ENCODE data around the gene MEP1B. TPM values are rescaled to one million over a fixed set of nuclear protein-coding genes. Genes with fewer than 3 reads are reported as not detected.

Gene MEP1B
- total RNA-seq, 1 donor from 2014 or later, result 0.15 TPM

- H3K9me3 Mint-ChIP-seq (ENCODE audit: unreplicated experiment), result peaks cover 5% of the 10 kb centered on the region
- no peaks in the 10 kb centered on the region for H3K4me1 Mint-ChIP-seq (ENCODE audit: unreplicated experiment)
- H3K4me3 Mint-ChIP-seq (ENCODE audit: unreplicated experiment), result no peak overlapping the region
- H3K27me3 Mint-ChIP-seq (ENCODE audit: unreplicated experiment), result no peaks in the 10 kb centered on the region
- DNase-seq (ENCODE audit: low spot score), result no peak
- peaks cover 4% of the 10 kb centered on the region for H3K36me3 Mint-ChIP-seq (ENCODE audit: low read depth, unreplicated experiment)
- no peak overlapping the region for H3K27ac Mint-ChIP-seq (ENCODE audit: unreplicated experiment)
- no peak for TF ChIP-seq CTCF (IDR thresholded peaks at IDR 0.05; ENCODE audit: unreplicated experiment)
Measured at GRCh38 chr18:32237049-32237448, 47.2 kb downstream of the MEP1B start.

GRCh38 chr18:32238635-32239268, 48.9 kb downstream of the MEP1B start:
- H3K27me3 Mint-ChIP-seq (ENCODE audit: unreplicated experiment), result peaks cover 4% of the 10 kb centered on the region
- no peak overlapping the region for H3K27ac Mint-ChIP-seq (ENCODE audit: unreplicated experiment)
- peaks cover 3% of the 10 kb centered on the region for H3K9me3 Mint-ChIP-seq (ENCODE audit: unreplicated experiment)
- no peak for TF ChIP-seq CTCF (IDR thresholded peaks at IDR 0.05; ENCODE audit: unreplicated experiment)
- no peaks in the 10 kb centered on the region for H3K4me1 Mint-ChIP-seq (ENCODE audit: unreplicated experiment)
- peaks cover 3% of the 10 kb centered on the region for H3K36me3 Mint-ChIP-seq (ENCODE audit: low read depth, unreplicated experiment)
- DNase-seq (ENCODE audit: low spot score), result no peak
- no peak overlapping the region for H3K4me3 Mint-ChIP-seq (ENCODE audit: unreplicated experiment)

- Mint-ChIP-seq H3K27me3 (ENCODE audit: unreplicated experiment) (peaks cover 4% of the 10 kb centered on the region), H3K27ac (ENCODE audit: unreplicated experiment) (no peak overlapping the region), H3K4me3 (ENCODE audit: unreplicated experiment) (no peak overlapping the region), H3K9me3 (ENCODE audit: unreplicated experiment) (no peaks in the 10 kb centered on the region), H3K36me3 (ENCODE audit: low read depth, unreplicated experiment) (no peaks in the 10 kb centered on the region), H3K4me1 (ENCODE audit: unreplicated experiment) (no peaks in the 10 kb centered on the region)
- TF ChIP-seq CTCF (IDR thresholded peaks at IDR 0.05; ENCODE audit: unreplicated experiment), result no peak
- no peak for DNase-seq (ENCODE audit: low spot score)
Measured at GRCh38 chr18:32242395-32242794, 52.6 kb downstream of the MEP1B start.

GRCh38 chr18:32243358-32243757, 53.5 kb downstream of the MEP1B start:
- Mint-ChIP-seq H3K4me1 (ENCODE audit: unreplicated experiment) (no peaks in the 10 kb centered on the region), H3K27ac (ENCODE audit: unreplicated experiment) (no peak overlapping the region), H3K36me3 (ENCODE audit: low read depth, unreplicated experiment) (no peaks in the 10 kb centered on the region), H3K4me3 (ENCODE audit: unreplicated experiment) (no peak overlapping the region), H3K9me3 (ENCODE audit: unreplicated experiment) (no peaks in the 10 kb centered on the region), H3K27me3 (ENCODE audit: unreplicated experiment) (peaks cover 4% of the 10 kb centered on the region)
- no peak for TF ChIP-seq CTCF (IDR thresholded peaks at IDR 0.05; ENCODE audit: unreplicated experiment)
- no peak for DNase-seq (ENCODE audit: low spot score)

- no peak for TF ChIP-seq CTCF (IDR thresholded peaks at IDR 0.05; ENCODE audit: unreplicated experiment)
- Mint-ChIP-seq H3K4me1 (ENCODE audit: unreplicated experiment) (no peaks in the 10 kb centered on the region), H3K9me3 (ENCODE audit: unreplicated experiment) (no peaks in the 10 kb centered on the region), H3K27ac (ENCODE audit: unreplicated experiment) (no peak overlapping the region), H3K27me3 (ENCODE audit: unreplicated experiment) (peaks cover 5% of the 10 kb centered on the region), H3K36me3 (ENCODE audit: low read depth, unreplicated experiment) (no peaks in the 10 kb centered on the region), H3K4me3 (ENCODE audit: unreplicated experiment) (no peak overlapping the region)
- DNase-seq (ENCODE audit: low spot score), result no peak
Measured at GRCh38 chr18:32244881-32245280, 55.0 kb downstream of the MEP1B start.

Data from endothelial cell (in vitro differentiated cells).